MCF 10A (cell line): ENCODE results near the gene TCF12. TPM values are rescaled to one million over a fixed set of nuclear protein-coding genes. Genes with fewer than 3 reads are reported as not detected.
"Not testable (repeated sequence)": the region's sequence is repeated elsewhere in the genome, so short reads cannot be mapped to it uniquely, and the experiment has no call there.

ENCODE experiments used
- BruUV-seq: library from RNA; stranded (reverse); fragments of 400-500 nt; replicated peaks from 2 replicates; lab custom pipeline; 2021; lab: Mats Ljungman, UMichigan
- CTCF ChIA-PET: fragments of 300-600 bp; sonication (Branson Sonifier 250); formaldehyde crosslinking; extraction: SDS; loops from one replicate; lab custom pipeline; 2021; ENCODE audit warnings: antibody characterized with exemption, inconsistent platforms; lab: Yijun Ruan, JAX
- POLR2A ChIA-PET: fragments of 300-600, 350-650 bp; sonication (Branson Sonifier 250); formaldehyde crosslinking; extraction: SDS; loops from one replicate; lab custom pipeline; 2020; ENCODE audit warnings: antibody characterized with exemption, inconsistent platforms; lab: Yijun Ruan, JAX
- DNase-seq: peaks from one replicate; pipeline ENCODE4 v3.0.0-alpha.2; 2018; ENCODE audit not compliant: unreplicated experiment
- H3K27ac Mint-ChIP-seq: one replicate; pipeline ENCODE4 v1.8.0; 2022; ENCODE audit warnings: mild to moderate bottlenecking, low read depth, mixed read lengths; ENCODE audit not compliant: unreplicated experiment
- H3K27me3 Mint-ChIP-seq: one replicate; pipeline ENCODE4 v1.8.0; 2022; ENCODE audit warnings: mixed read lengths; ENCODE audit not compliant: insufficient read depth, unreplicated experiment
- H3K36me3 Mint-ChIP-seq: one replicate; pipeline ENCODE4 v1.8.0; 2022; ENCODE audit warnings: mild to moderate bottlenecking, moderate library complexity, mixed read lengths; ENCODE audit not compliant: insufficient read depth, unreplicated experiment
- H3K4me1 Mint-ChIP-seq: one replicate; pipeline ENCODE4 v1.8.0; 2022; ENCODE audit warnings: mixed read lengths; ENCODE audit not compliant: insufficient read depth, unreplicated experiment
- H3K4me3 Mint-ChIP-seq: one replicate; pipeline ENCODE4 v1.8.0; 2022; ENCODE audit warnings: mild to moderate bottlenecking, moderate library complexity, mixed read lengths; ENCODE audit not compliant: unreplicated experiment
- H3K9me3 Mint-ChIP-seq: one replicate; pipeline ENCODE4 v1.8.0; 2022; ENCODE audit warnings: mixed read lengths; ENCODE audit not compliant: unreplicated experiment
- intact Hi-C: fragments of 100-400 bp; cut with micrococcal nuclease; formaldehyde crosslinking; loops from 2 replicates; pipeline ENCODE4 v1.14.1; 2022
- total RNA-seq: library from RNA; stranded (reverse); gene quantifications from 2 replicates; pipeline ENCODE4 v1.2.3, GENCODE V29; 2022
- TF ChIP-seq, protein P1 (sequence below): fragments of 200-600 bp; IDR thresholded peaks from one replicate; pipeline ENCODE4 v1.8.0; 2022; ENCODE audit warnings: antibody characterized with exemption, mild to moderate bottlenecking; ENCODE audit not compliant: unreplicated experiment

TCF12 gene
- total RNA-seq, 1 experiment from 2014 or later = 140 TPM

DNA sequence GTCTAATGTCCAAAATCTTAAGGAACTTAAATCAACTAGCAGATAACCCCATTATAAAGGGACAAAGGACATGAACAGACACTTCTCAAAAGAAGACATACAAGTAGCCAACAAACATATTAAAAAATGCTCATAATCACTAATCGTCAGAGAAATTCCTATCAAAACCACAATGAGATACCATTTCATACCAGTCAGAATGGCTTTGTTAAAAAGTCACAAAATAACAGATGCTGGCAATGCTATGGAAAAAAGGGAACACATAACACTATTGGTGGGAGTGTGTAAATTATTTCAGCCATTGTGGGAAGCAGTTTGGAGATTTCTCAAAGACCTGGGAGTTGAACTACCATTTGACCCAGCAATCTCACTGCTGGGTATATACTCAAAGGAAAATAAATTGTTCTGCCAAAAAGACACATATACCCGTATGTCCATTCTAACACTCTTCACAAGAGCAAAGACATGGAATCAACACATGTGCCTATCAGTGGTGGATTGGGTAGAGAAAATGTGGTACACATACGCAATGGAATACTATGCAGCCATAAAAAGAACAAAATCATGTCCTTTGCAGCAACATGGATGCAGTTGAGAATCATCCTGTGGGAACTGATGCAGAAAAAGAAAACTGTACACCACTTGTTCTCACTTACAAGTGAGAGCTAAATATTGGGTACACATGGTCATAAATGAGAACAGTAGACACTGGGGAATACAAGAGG lies 78.5 kb downstream of the TCF12 start:
- no TSS peak for BruUV-seq
- Mint-ChIP-seq H3K36me3 (no peaks in the 10 kb centered on the region), H3K4me3 (no peak overlapping the region), H3K27ac (no peak overlapping the region), H3K9me3 (no peaks in the 10 kb centered on the region), H3K4me1 (peaks cover 6% of the 10 kb centered on the region), H3K27me3 (no peaks in the 10 kb centered on the region)
- ChIA-PET CTCF (interaction anchor here (0.5 kb wide), 1 partner anchor 62 kb away, joined by 3 read pairs; no protein-coding TSS in a partner anchor), POLR2A (interaction anchor here (0.6 kb wide), 1 partner anchor 1805 kb away, joined by 3 read pairs; no protein-coding TSS in a partner anchor)
- DNase-seq = no peak
- intact Hi-C loops = no loop called here
- TF ChIP-seq, protein P1, sequence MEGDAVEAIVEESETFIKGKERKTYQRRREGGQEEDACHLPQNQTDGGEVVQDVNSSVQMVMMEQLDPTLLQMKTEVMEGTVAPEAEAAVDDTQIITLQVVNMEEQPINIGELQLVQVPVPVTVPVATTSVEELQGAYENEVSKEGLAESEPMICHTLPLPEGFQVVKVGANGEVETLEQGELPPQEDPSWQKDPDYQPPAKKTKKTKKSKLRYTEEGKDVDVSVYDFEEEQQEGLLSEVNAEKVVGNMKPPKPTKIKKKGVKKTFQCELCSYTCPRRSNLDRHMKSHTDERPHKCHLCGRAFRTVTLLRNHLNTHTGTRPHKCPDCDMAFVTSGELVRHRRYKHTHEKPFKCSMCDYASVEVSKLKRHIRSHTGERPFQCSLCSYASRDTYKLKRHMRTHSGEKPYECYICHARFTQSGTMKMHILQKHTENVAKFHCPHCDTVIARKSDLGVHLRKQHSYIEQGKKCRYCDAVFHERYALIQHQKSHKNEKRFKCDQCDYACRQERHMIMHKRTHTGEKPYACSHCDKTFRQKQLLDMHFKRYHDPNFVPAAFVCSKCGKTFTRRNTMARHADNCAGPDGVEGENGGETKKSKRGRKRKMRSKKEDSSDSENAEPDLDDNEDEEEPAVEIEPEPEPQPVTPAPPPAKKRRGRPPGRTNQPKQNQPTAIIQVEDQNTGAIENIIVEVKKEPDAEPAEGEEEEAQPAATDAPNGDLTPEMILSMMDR = no peak

DNA sequence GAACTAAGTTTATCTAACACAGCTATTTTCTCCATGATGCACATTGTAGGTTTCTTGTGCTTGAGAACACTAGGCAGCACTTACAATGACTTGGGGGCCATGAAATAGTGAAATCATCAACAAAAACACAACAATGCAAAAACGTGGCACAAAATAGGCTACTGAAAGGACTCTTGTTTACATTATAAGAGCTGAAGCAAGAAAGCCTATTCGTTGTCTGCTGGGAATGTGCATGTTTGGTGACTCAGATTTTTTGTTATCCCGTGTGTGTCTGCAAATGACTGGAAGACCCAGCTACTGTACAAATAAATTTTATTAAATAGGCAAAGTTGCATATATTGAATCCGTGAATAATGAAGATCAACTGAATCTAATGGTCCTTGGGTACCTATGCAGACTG lies 85.0 kb downstream of the TCF12 start:
- Mint-ChIP-seq H3K36me3 (peaks cover 11% of the 10 kb centered on the region), H3K27ac (peak overlapping the region; percentile 42), H3K4me1 (peaks cover 19% of the 10 kb centered on the region), H3K4me3 (no peak overlapping the region), H3K9me3 (no peaks in the 10 kb centered on the region), H3K27me3 (no peaks in the 10 kb centered on the region)
- ChIA-PET POLR2A (interaction anchor here (0.8 to 1.9 kb wide), 4 partner anchors 12 to 197 kb away, joined by 3 to 7 read pairs (median 4); no protein-coding TSS in a partner anchor), CTCF (interaction anchor here (0.6 to 1.4 kb wide), 4 partner anchors 13 to 181 kb away, joined by 3 to 4 read pairs (median 4); no protein-coding TSS in a partner anchor)
- intact Hi-C loops = no loop called here
- no TSS peak for BruUV-seq
- TF ChIP-seq, protein P1 = no peak
- DNase-seq = peak; percentile 70

DNA sequence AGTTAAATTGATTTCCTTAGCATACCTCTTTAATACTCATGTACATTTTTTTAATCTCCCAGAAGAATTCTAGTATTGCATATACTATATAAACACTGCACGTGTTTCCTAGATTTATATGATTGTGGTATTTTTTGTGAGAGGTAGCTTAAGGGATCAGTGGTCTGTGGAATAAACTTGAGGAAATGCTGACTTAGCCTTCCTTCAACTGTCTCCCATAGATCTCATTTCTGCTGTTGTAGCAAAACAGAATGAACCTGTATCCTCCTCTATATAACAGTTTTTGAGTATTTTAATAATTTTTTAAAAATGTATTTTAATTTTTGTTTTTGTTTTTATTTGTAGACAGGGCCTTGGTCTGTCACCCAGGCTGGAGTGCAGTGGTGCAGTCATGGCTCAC lies 86.8 kb downstream of the TCF12 start:
- POLR2A ChIA-PET = interaction anchor here (0.6 to 1.9 kb wide), 4 partner anchors 10 to 185 kb away, joined by 3 to 7 read pairs (median 4); no protein-coding TSS in a partner anchor
- no TSS peak for BruUV-seq
- CTCF ChIA-PET = interaction anchor here (1.0 kb wide), 1 partner anchor 12 kb away, joined by 3 read pairs; no protein-coding TSS in a partner anchor
- TF ChIP-seq, protein P1 = no peak
- peaks cover 11% of the 10 kb centered on the region for H3K36me3 Mint-ChIP-seq
- H3K9me3 Mint-ChIP-seq = no peaks in the 10 kb centered on the region
- intact Hi-C loops = no loop called here
- H3K27me3 Mint-ChIP-seq = no peaks in the 10 kb centered on the region
- no peak overlapping the region for H3K4me3 Mint-ChIP-seq
- H3K4me1 Mint-ChIP-seq = peaks cover 19% of the 10 kb centered on the region
- no peak for DNase-seq
- no peak overlapping the region for H3K27ac Mint-ChIP-seq

DNA sequence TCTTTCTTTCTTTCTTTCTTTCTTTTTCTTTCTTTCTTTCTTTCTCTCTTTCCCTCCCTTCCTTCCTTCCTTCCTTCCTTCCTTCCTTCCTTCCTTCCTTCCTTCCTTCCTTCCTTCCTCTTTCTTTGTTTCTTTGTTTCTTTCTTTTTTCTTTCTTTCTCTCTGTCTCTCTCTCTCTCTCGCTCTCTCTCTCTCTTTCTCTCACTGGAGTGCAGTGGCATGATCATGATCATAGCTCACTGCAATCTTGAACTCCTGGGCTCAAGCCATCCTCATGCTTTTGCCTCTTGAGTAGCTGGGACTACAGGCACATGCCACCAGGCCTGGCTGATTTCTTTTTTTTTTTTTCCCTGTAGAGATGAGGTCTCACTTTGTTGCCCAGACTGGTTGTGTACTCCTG lies 89.4 kb downstream of the TCF12 start:
- H3K9me3 Mint-ChIP-seq, H3K4me3 Mint-ChIP-seq, intact Hi-C loops, BruUV-seq, DNase-seq, H3K27me3 Mint-ChIP-seq: not testable (repeated sequence)
- ChIA-PET POLR2A (interaction anchor here (0.6 kb wide), 1 partner anchor 86 kb away, joined by 5 read pairs; no protein-coding TSS in a partner anchor), CTCF (interaction anchor here (0.7 kb wide), 1 partner anchor 9 kb away, joined by 3 read pairs; no protein-coding TSS in a partner anchor)
- Mint-ChIP-seq H3K4me1 (peaks cover 19% of the 10 kb centered on the region), H3K27ac (peak overlapping the region; percentile 30), H3K36me3 (peaks cover 11% of the 10 kb centered on the region)
